CD4-positive, alpha-beta T cell treated with Interleukin-6 at 100 ng/mL for 8 hours (primary cell): ENCODE results near the gene SFTA2.

Experiments
- DNase-seq: peaks from one replicate; pipeline ENCODE4 v3.0.0-alpha.2; 2020; ENCODE audit warnings: mixed read lengths, low spot score

SFTA2 gene

DNA sequence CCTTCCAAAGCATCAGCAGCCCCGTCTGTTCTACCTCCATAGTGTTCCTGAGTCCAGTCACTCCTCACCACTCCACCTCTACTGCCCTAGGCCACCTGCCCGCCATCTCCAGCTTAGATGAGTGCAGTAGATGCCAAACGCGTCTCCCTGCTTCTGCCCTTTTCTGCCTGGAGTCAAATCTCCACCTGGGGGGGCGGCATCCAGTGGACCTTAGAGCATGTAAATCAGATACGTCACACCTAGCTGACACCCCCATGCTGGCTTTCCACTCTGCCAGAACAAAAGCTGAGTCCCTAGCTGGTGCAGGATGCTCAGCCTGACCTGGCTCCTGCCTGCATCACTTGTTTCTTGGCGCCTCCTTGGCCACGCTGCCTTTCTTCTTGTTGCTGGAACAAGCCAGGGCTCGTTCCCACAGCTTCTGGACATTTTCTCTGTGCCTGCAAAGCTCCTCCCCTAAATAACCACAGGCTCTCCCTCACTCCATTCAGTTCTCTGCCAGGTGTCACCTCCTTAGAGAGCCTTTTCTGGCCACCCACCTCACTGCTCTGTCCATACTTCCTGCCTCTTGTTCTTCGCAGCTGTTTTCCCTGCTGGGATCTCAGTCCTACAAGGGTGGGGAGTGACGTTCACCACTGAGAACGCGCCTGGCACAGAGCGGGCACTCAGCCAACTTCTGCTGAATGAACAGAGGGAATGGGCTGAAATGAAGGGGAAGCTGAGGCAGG, 41.9 kb downstream of the SFTA2 start:
- no peak for DNase-seq

DNA sequence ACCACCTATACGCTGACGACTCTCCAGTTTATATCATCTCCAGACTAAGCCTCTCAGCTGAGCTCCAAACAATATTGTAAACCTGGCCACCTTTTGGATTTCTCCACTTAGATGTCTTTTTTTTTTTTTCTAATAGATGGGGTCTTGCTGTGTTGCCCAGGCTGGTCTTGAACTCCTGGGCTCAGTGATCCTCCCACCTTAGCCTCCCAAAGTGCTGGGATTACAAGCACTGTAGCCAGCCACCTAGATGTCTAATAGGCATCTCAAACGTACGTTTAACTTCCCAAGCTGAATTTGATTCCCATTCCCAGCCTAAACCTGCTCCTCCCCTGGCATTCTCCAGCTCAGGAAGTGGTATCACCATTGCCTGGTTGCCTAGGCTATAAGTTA, 42.5 kb downstream of the SFTA2 start:
- no peak for DNase-seq

DNA sequence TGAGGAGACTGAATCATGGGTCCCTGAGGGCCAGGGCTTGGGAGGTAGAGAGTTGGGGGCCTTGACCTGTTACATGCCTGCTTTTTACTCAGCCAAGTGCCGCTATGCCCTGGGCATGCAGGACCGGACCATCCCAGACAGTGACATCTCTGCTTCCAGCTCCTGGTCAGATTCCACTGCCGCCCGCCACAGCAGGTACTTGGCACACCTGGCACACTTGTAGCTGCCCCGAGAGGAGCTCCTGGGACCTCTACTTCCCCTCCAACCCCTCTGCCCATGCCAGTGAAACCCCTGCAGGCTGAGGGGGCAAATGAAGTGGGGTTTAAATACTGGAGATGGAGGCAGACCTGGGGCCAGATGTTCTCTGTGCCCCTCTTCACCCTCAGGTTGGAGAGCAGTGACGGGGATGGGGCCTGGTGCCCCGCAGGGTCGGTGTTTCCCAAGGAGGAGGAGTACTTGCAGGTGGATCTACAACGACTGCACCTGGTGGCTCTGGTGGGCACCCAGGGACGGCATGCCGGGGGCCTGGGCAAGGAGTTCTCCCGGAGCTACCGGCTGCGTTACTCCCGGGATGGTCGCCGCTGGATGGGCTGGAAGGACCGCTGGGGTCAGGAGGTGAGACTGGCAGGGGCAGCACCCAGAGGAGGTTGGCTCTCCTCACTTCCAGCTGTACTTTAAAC, 43.0 kb downstream of the SFTA2 start:
- no peak for DNase-seq

DNA sequence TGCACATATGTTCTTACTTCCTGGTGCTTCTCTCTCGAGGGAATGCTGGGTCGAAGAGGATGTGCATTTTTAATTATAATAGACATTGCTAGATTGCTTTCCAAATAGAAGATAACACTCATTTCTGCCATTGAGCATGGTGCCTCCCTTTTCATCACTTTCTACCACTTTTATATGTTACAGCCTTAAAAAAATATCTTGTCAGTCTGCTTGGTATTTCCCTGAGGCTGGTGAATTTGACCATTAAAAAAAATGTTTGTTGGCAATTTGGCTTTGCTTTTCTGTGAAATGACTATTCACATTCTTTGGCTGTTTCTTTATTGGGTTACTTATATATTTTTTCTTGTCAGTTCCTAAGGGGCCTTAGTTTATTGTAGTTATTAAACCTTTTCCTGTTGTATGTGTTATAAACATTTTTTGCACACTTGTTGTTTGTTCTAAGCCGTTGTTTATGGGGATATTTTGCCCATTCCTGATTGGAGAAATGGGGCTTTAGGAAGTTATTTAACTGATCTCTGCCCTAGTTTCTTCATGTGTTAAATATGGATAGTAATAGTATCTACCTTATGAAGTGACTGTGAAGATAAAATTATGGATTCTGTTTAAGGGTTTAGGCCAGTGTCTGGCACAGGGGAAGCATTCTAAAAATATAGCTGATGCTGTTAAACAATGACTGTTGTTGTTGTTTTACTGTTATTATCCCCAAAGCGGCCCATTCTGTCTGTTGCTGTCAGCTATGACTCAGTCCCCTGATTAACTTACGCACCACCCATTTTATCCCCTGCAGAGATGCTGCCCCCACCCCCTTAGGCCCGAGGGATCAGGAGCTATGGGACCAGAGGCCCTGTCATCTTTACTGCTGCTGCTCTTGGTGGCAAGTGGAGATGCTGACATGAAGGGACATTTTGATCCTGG, 43.8 kb downstream of the SFTA2 start:
- no peak for DNase-seq

DNA sequence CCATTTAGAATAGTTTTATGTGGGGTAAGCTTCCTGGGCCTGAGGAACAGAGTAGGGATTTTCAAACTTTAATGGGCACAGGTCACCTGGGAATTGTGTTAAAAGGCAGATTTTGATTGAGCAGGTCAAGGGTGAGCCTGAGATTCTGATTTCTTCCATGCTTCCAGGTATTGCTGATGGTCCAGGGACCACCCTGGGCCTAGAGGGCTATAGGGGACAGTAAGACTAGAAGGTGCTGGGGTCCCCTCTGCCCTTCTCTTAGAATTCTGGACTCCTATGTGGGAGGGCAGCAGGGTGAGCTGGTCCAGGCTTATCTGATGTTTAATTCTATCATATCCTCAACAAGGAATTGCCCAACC, 45.1 kb downstream of the SFTA2 start:
- DNase-seq = no peak

DNA sequence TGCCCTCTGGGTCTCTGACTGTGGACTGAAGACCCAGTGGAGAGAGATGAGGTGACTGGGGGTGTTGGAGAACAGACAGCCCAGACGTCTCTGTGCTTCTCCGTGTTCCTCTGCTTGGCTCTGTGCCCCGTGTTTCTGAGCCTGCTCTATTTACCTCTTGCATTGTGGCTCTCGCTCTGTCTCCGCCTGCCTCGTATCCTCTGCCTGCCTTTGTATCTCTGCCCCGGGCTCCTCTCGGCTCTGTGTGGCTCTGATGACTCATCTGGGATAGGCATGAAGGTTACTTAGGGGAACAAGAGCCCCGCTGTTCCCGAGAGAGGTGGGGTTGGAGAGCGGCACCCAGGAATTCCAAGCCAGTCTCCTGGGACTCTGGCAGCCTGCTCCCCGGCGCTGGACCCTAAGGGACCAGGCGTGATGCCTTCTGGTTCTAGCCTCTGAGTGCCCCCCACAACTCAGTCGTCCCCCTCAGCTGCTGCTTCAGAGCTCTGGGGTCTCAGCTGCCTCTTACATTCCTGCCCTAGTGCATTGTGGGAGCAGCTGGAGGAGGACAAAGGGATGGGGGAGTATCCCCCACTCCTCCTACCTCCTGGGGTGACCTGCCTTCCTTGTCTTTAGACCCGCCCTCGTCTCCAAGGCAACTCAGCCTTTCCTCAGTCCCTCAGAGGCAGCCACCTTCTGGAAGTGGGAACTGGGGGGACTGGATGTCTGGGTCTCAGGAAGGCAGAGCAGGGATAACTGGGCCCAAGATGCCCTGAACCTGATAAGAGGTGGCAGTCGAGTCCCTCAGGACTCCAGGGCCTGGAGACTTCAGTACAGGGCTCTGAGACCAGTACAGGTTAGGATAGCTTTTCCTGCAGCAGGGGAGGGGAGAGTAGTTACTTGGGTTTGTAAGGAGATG, 45.7 kb downstream of the SFTA2 start:
- DNase-seq = peak; percentile 28

DNA sequence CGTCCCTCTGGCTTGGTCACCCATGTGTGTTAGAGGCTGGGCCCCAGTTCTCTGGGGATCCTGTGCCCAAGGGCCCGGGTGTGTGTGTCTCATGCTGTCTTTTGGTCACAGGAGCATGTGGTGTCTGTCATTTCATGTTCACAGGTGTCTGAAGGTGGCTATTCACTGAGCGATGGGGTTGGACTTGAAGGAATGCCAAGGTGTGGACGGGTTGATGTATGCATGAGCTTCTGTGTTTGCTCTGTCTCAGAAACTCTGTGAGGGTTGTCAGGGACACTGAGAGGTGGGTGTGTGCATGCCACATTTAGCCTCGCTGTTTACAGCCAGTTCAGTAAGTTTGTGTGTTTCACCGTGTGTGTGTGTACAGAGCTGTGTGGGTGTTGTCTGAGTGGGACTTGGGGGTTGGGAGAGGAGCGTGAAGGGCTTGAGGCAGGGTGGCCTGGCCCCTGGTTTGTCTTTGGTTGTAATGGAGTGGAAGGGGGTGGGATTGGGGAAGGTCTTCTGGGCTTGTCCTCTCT, 46.4 kb downstream of the SFTA2 start:
- DNase-seq = no peak

DNA sequence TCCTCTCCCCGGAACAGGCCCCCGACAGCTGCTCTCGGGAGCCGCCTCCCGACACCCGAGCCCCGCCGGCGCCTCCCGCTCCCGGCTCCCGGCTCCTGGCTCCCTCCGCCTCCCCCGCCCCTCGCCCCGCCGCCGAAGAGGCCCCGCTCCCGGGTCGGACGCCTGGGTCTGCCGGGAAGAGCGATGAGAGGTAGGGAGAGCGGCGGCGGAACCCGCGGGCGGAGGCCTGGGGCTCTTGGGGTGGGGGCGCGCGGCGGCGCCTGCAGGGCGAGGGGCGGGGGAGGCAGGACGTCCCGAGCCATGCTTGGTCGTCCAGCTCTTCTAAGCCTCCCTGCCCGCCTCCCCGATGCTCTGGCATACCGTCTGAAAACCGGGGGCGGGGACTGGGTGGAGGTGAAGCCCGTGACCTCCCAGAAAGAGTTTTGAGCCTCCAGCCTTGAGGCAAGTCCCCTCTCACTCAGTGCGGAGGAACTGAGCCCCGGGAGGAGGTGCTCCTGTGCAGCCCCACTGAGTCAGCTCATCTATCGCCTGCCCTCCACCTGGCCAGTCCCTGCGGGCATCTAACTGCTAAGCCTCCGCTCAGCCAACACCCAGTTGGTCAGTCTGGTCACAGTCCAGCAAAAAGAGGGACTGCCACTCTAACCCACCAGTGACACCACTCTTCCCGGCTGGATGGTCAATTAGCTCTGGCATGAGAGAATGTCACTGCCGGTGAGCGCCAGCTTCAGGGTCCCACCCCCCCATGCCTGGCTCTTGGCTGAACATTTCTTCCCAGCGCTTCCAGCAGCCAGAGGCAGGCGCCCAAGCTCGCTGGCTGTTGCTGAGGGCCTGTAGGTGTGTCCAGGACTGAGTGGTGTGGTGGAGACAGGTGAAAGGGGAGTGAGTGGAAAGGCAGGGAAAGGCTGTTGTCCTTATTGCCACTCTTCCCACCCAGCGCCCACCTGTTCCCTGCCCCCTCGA, 47.2 kb downstream of the SFTA2 start:
- DNase-seq = peak; percentile 10

DNA sequence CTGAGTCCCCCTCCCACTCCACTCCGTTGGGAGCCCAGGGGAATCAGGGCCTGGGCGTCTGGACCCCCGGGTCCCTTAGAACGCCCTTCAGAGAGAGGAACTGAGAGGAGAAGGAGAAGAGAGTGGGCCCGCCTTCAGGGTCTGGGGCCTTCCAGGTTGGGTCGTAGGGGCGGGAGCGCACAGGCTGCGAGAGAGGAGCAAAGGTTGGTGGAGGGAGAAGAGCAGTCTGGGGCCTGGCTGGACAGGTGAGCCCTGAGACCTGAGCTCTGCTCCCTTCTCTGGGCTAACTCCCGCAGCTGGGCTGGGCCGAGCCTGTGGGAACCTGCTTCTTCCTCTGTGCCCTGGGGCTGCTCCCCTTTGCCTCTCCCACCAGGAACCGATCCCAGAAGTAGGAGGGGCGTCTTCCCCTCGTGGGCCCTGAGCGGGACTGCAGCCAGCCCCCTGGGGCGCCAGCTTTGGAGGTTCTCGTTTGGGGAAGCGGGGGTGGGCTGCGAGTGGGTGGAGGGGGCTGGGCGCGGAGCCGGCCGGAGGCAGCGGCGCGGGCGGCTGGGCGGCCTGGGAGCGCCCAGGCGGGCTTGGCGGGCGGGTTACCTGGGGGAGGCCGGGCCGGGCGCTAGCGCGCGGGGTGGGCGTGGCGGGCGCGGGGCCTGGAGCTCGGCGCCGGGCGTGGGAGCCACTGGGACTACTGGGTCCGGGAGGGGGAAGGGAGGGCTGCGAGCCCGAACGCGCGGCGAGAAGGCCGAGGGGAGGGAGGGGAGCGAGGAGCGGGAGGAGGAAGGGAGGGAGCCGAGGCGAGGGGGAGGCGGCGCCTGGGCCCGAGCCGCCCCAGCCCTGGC, 48.1 kb downstream of the SFTA2 start, which contains the start of gene DDR1:
Gene DDR1, plus strand, starts transcription at position 835 of the 836 bp plus-strand sequence. CDS start 4,211 bp downstream, outside the sequence.
- peak; percentile 42 for DNase-seq

DNA sequence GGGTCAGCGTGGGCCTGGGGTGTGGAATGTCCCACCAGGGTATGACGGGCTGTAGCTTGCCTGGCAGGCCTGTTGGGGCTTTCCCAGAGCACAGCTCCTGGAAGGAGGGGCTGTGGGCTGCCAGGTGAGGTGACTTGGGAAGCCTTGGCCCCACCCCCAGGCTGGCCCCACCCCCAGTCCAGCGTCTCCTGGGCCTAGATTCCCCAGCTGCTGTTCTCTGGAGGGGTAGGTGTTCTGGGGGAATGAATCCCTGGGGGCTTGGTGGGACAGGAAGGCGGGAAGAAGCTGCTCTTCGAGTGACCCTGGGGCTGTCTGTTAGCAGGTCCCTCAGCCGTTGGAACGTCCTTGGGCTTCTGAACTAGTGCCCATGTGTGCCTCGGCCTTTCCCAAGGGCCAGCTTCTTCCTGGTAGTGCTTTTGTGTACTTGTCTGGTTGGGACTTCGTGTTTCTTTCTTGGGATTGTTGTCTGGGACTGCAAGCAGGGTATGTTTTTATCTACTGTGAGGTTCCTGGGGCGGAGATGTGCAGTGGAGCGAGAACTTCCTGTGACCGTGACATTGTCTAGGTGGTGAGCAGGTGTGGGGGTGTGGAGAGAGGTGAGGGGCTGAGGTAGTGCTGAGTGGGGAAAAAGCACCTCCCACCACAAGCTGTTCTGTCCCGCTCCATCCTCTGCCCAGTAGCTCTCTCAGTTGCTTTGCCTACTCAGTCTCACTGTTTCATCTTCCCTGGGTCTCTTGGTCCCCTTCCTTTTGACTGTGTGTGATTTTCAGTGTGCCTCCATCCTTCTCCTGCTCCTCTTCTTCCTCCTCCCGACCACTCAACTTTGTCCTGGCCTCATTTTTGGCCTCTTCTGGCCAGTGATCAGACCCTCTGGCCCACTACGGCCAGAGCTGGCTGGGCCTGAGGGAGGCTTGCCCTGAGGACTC, 48.9 kb downstream of the SFTA2 start:
- no peak for DNase-seq

DNA sequence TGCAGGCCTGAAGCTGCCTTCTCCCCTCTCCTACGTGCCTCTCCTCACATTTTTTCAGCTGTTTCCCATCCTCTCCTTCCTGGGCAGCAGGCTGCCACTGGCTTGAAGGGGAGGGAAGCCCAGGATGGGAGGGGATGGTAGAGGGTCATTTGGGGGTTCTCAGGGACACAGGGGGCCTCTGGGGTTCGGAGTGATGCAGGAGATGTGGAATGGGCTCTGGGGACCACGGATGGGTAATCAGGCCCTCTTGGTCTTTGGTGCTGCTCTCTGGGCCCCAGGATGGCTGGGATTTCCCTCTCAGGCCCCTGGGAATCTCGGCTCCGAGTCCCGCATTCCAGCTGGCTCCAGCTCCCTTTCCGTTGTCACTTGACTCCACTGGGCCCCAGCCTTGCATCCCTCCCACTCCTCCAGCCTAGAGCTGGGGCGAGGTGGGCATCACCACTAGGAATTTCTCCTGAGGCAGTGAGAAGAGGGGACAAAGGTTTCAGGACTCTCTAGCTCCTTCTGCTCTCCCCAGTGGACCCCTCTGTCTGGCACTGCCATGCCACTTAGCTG, 49.7 kb downstream of the SFTA2 start:
- DNase-seq = no peak

DNA sequence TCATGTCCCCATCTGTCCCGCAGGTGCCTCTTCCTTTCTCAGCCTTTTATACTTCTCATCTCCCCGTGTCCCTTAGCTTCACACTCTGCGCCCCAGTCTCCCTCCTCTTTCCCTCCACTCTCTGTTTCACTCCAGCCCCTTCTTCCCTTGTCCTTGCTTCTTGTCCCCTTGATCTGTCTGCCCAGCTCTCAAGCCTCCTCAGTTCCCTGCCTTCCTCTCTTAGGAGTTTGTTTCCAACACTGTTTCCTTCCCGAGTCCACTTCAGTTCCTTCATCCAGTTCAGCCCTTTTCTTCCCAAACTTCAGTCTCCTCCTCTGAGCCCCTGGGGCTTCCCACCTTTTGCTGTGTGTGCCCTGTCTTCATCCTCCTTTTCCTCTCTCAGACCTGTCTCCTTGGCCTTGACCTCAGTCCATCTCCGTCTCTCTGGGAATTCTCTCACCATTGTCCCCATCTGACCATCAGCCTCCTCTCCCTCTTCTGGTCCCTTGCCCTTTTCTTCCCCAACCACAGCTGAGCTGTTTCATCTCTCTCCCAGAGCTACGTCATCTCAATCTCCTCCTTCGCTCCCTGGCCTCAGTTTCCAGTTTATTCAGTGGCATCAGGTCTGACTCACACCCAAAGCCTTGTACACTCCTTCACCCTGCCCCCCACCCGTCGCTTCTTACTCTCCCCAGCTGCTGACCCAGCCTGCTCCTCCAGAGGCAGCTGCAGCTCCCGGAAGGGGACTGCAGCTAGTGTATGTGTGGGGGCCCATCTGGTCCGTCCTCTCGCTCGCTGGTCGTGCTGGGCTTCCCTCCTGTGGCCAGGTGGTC, 50.4 kb downstream of the SFTA2 start:
- DNase-seq = no peak
